IMR-90 (cell line): ENCODE measurements around the gene SHROOM3.

ENCODE experiments used
- CEBPB ChIP-seq: IDR thresholded peaks from 2 replicates; pipeline ENCODE4 v1.6.1; 2012; ENCODE audit warnings: low read depth, low read length, improper control_type of control experiment
- CHD1 ChIP-seq: IDR thresholded peaks from 2 replicates; pipeline ENCODE4 v1.6.1; 2012; ENCODE audit warnings: low read depth, low read length, improper control_type of control experiment
- MAFK ChIP-seq: IDR thresholded peaks from 2 replicates; pipeline ENCODE4 v1.6.1; 2012; ENCODE audit warnings: low read depth, low read length, improper control_type of control experiment
- POLR2A ChIP-seq: IDR thresholded peaks from 2 replicates; pipeline ENCODE4 v1.6.1; 2012; ENCODE audit warnings: mild to moderate bottlenecking, low read depth, low read length
- RAD21 ChIP-seq: IDR thresholded peaks from 2 replicates; pipeline ENCODE4 v1.6.1; 2012; ENCODE audit warnings: low read length, improper control_type of control experiment
- RCOR1 ChIP-seq: IDR thresholded peaks from 2 replicates; pipeline ENCODE4 v1.6.1; 2012; ENCODE audit warnings: mild to moderate bottlenecking, low read length, improper control_type of control experiment; ENCODE audit not compliant: insufficient replicate concordance
- RFX5 ChIP-seq: IDR thresholded peaks from 2 replicates; pipeline ENCODE4 v1.8.0; 2012; ENCODE audit warnings: low read depth, mild to moderate bottlenecking, low read length, moderate library complexity
- SMC3 ChIP-seq: fragments of 150-350 bp; IDR thresholded peaks from 2 replicates; pipeline ENCODE4 v1.6.1; 2016; ENCODE audit warnings: low read depth, mild to moderate bottlenecking, antibody characterized with exemption, low read length, moderate library complexity
- TF ChIP-seq, protein P1 (sequence below): conservative IDR thresholded peaks from 2 replicates; pipeline ENCODE4 v1.5.1; 2012; ENCODE audit warnings: mild to moderate bottlenecking, low read depth, low read length, improper control_type of control experiment

DNA sequence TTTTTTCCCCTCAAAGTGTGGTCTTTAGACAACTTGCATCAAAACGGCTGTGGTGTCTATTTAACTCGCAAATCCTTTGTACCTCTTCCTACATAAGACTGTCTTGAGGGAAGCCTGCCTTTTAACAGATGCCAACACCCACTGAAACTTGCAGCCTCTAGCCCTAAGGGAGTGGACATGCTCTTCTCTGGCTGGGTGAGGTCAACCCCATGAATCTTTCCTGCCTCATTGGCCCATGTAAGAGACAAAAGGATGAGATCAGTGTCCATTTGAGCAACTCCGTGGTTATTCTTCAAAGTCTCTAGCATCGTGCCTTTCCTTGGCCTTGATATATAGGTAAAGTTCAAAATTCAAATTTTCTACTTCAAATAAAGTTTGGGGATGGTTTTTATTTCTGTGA, 134.7 kb downstream of the SHROOM3 start:
- no peak for TF ChIP-seq POLR2A
- TF ChIP-seq, protein P1, sequence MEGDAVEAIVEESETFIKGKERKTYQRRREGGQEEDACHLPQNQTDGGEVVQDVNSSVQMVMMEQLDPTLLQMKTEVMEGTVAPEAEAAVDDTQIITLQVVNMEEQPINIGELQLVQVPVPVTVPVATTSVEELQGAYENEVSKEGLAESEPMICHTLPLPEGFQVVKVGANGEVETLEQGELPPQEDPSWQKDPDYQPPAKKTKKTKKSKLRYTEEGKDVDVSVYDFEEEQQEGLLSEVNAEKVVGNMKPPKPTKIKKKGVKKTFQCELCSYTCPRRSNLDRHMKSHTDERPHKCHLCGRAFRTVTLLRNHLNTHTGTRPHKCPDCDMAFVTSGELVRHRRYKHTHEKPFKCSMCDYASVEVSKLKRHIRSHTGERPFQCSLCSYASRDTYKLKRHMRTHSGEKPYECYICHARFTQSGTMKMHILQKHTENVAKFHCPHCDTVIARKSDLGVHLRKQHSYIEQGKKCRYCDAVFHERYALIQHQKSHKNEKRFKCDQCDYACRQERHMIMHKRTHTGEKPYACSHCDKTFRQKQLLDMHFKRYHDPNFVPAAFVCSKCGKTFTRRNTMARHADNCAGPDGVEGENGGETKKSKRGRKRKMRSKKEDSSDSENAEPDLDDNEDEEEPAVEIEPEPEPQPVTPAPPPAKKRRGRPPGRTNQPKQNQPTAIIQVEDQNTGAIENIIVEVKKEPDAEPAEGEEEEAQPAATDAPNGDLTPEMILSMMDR = no peak
- TF ChIP-seq CHD1 = no peak
- TF ChIP-seq RAD21 = no peak
- TF ChIP-seq SMC3 = no peak
- no peak for TF ChIP-seq RCOR1
- no peak for TF ChIP-seq RFX5
- no peak for TF ChIP-seq MAFK
- no peak for TF ChIP-seq CEBPB
